HUES6 (cell line): ENCODE measurements around the gene NIFK.

ENCODE experiments used
- H3K27ac ChIP-seq: 2 replicates; pipeline ENCODE4 v1.7.0; 2013; ENCODE audit warnings: low read depth, mild to moderate bottlenecking, low read length, inconsistent platforms
- H3K27me3 ChIP-seq: 2 replicates; pipeline ENCODE4 v1.6.1; 2013; ENCODE audit warnings: low read length; ENCODE audit not compliant: control insufficient read depth, insufficient read depth
- H3K36me3 ChIP-seq: 2 replicates; pipeline ENCODE4 v1.6.1; 2013; ENCODE audit warnings: low read length; ENCODE audit not compliant: control insufficient read depth, insufficient read depth
- H3K4me1 ChIP-seq: 2 replicates; pipeline ENCODE4 v1.6.1; 2013; ENCODE audit warnings: low read length; ENCODE audit not compliant: control insufficient read depth, insufficient read depth
- H3K4me3 ChIP-seq: 2 replicates; pipeline ENCODE4 v1.5.1; 2013; ENCODE audit warnings: low read depth, low read length
- H3K9ac ChIP-seq: one replicate; pipeline ENCODE4 v1.6.1; 2013; ENCODE audit warnings: mild to moderate bottlenecking, low read length
- H3K9me3 ChIP-seq: 2 replicates; pipeline ENCODE4 v1.6.1; 2013; ENCODE audit warnings: low read depth, low read length; ENCODE audit not compliant: control insufficient read depth, insufficient read depth

Gene NIFK

GRCh38 chr2:121736462-121737336 lies at the start of gene NIFK:
Gene NIFK (minus strand): TSS chr2:121736875. CDS start chr2:121736850, 25 bp downstream.
- H3K4me1 ChIP-seq: no peaks in the 10 kb centered on the region
- H3K4me3 ChIP-seq: peak within 1 kb of the TSS; percentile 97
- H3K36me3 ChIP-seq: peaks cover 34% of the 10 kb centered on the region
- peak within 1 kb of the TSS; percentile 86 for H3K9ac ChIP-seq
- no peaks in the 10 kb centered on the region for H3K27me3 ChIP-seq
- peak within 1 kb of the TSS; percentile 92; the same call in 1 of the 2 replicates for H3K27ac ChIP-seq
- no peaks in the 10 kb centered on the region for H3K9me3 ChIP-seq

DNA sequence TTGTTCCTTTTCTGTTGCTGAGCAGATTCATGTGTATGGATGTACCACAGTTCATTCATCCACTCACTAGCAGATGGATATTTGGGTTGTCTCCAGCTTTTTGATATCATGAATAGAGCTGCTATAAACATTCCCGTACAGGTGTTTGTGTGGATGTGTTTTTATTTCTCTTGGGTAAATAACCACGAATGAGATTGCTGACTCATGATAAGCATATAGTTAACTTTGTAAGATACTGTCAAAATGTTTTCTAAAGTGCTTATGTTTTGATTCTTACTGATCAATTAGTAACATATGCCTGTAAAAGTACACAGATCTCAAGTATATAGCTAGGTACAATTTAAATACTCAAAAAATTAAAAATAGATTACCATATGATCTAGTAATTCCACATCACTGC lies 46.5 kb upstream of the NIFK start:
- Histone ChIP-seq H3K27ac (no peak overlapping the region), H3K4me3 (no peak overlapping the region), H3K9ac (no peak overlapping the region), H3K9me3 (peaks cover under 1% of the 10 kb centered on the region; the same call in 1 of the 2 replicates), H3K4me1 (peaks cover 4% of the 10 kb centered on the region; the same call in 1 of the 2 replicates), H3K27me3 (no peaks in the 10 kb centered on the region), H3K36me3 (no peaks in the 10 kb centered on the region)

DNA sequence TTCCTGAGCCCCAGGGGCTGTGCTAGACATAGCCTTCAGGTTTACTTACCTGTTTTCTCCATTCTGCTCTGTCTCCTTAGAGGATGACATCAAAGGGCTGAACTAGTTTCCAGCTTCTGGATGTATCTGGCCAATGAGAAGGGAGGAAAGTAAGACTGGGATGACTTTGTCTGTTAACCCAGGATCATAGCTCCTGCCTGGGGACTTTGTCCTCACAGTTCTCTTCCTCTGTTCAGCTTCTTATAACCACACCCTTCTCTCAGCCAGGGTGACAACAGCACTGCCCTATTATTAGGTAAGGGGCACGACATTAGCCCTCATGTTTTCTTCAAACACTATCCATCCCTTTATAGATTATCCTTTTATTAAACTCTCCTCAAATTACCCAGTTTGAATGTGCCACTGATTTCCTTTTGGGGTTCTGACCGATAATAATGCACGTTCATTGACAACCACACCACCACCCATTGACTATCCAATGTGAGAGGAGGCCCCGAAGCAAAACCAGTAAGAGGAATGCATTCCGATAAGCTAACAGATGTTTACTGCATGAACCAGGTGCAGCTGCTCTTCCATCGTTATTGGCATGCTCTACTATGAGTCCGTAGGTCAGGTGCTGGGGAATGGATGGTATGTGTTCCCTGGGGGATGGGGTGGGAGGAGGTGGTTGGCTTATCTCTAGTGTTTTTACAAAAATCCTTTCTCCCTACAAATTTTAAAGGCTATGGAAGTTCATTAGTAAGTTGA lies 42.2 kb upstream of the NIFK start:
- Histone ChIP-seq H3K9ac (no peak overlapping the region), H3K36me3 (no peaks in the 10 kb centered on the region), H3K4me1 (peaks cover 4% of the 10 kb centered on the region; the same call in 1 of the 2 replicates), H3K4me3 (no peak overlapping the region), H3K9me3 (no peaks in the 10 kb centered on the region), H3K27me3 (no peaks in the 10 kb centered on the region), H3K27ac (no peak overlapping the region)

- Histone ChIP-seq H3K27ac (no peak overlapping the region), H3K9ac (no peak overlapping the region), H3K27me3 (no peaks in the 10 kb centered on the region), H3K9me3 (no peaks in the 10 kb centered on the region), H3K4me1 (peaks cover 4% of the 10 kb centered on the region; the same call in 1 of the 2 replicates), H3K36me3 (no peaks in the 10 kb centered on the region), H3K4me3 (no peak overlapping the region)
Observed at GRCh38 chr2:121777699-121778058, 41.0 kb upstream of the NIFK start.

DNA sequence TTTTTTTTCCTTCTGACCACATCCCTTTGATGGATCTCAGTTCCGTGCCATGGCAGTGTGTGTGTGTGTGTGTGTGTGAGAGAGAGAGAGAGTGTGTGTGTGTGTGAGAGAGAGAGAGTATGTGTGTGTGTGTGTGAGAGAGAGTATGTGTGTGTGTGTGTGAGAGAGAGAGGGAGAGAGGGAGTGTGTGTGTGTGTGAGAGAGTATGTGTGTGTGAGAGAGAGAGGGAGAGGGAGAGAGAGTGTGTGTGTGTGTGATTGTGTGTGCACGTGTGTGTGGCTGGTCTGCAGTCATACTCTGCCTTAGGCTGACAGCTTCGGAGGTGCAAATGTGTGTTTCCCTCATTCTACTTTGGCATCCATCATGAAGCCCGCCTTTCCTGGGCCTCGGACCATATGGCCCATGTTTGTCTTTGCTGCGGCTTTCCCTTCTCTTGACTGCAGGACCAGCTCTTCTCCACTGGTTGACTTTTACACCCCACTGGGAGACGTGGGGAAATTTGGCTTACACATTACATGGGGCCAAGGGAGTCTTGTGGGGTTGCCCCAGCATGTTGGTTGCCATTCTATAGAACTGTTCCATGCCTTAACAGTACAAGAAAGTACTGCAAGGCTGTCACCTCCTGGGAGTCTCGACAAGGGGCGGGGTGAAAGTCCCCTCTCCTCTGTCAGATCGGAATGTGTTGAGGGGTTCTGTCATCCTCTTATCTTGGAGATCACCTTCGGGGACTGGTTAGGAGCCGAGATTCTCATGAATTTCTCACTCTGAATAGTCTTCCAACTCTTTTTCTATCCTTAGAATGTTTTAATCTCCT lies 40.4 kb upstream of the NIFK start:
- H3K4me3 ChIP-seq: no peak overlapping the region
- peaks cover 4% of the 10 kb centered on the region; the same call in 1 of the 2 replicates for H3K4me1 ChIP-seq

GRCh38 chr2:121776361-121776760 lies 39.7 kb upstream of the NIFK start:
- H3K27me3 ChIP-seq: no peaks in the 10 kb centered on the region
- peaks cover 4% of the 10 kb centered on the region; the same call in 1 of the 2 replicates for H3K4me1 ChIP-seq
- no peak overlapping the region for H3K27ac ChIP-seq
- no peaks in the 10 kb centered on the region for H3K36me3 ChIP-seq
- H3K9me3 ChIP-seq: no peaks in the 10 kb centered on the region
- no peak overlapping the region for H3K4me3 ChIP-seq
- H3K9ac ChIP-seq: no peak overlapping the region

More for the DNA sequence above, 40.4 kb upstream of the NIFK start:
- no peaks in the 10 kb centered on the region for H3K36me3 ChIP-seq
- H3K9me3 ChIP-seq: no peaks in the 10 kb centered on the region
- no peaks in the 10 kb centered on the region for H3K27me3 ChIP-seq
- no peak overlapping the region for H3K27ac ChIP-seq
- no peak overlapping the region for H3K9ac ChIP-seq

DNA sequence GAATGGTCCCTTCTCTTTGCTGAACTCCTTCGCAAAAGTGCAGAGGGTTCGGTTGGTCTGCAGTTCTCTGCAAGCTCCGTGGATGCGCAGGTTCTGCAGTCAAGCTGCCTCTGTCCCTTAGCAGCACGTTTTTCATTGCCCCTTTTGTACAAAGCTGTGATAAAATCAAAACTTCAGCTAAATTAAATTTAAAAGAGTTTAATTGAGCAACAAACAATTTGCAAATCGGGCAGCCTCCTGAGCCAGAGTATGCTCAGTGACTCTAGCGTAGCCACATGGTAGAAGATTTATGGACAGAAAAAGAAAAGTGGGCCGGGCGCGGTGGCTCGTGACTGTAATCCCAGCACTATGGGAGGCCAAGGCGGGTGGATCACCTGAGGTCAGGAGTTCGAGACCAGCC lies 37.6 kb upstream of the NIFK start:
- Histone ChIP-seq H3K36me3 (peaks cover 8% of the 10 kb centered on the region; the same call in 1 of the 2 replicates), H3K27ac (no peak overlapping the region), H3K4me3 (no peak overlapping the region), H3K4me1 (peaks cover 4% of the 10 kb centered on the region; the same call in 1 of the 2 replicates), H3K27me3 (no peaks in the 10 kb centered on the region), H3K9me3 (no peaks in the 10 kb centered on the region), H3K9ac (no peak overlapping the region)

DNA sequence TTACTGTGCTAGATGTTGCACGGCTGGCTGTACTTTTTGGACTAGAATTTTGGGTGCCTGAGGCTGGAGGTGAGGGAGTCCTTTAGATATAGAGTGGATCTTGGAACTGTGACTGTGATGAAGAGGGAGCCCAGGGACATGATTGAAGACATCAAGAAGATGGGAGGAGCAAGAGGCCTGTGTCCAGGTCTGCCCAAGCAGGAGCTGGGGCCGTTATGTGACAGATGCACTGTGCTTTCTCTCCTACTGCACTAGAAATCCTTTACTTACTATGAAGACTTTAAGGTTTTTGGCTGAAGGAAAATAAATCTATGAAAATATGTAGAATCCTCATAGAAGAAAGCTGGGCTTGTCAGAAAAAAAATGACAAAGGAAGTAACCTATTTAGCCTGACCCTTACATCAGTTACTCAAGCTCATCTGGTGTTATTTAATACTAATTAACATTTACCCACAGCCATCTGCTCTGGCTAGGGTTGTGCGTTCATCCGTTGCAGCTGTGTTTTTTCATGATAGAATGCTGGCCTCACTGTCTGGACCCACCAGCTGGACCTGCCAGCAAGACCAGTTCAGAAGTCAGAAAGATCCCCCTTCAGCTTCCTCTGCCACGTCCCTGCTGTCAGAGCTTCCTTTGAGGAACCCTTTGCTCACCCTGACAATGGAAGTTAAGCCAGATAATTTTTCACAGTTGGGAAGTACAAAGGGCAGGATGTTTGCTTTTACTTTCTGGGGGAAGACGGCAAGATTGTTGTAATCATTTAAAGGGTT lies 35.5 kb upstream of the NIFK start:
- Histone ChIP-seq H3K36me3 (peaks cover 27% of the 10 kb centered on the region), H3K27me3 (no peaks in the 10 kb centered on the region), H3K9ac (no peak overlapping the region), H3K27ac (no peak overlapping the region), H3K4me1 (no peaks in the 10 kb centered on the region), H3K4me3 (no peak overlapping the region), H3K9me3 (no peaks in the 10 kb centered on the region)

DNA sequence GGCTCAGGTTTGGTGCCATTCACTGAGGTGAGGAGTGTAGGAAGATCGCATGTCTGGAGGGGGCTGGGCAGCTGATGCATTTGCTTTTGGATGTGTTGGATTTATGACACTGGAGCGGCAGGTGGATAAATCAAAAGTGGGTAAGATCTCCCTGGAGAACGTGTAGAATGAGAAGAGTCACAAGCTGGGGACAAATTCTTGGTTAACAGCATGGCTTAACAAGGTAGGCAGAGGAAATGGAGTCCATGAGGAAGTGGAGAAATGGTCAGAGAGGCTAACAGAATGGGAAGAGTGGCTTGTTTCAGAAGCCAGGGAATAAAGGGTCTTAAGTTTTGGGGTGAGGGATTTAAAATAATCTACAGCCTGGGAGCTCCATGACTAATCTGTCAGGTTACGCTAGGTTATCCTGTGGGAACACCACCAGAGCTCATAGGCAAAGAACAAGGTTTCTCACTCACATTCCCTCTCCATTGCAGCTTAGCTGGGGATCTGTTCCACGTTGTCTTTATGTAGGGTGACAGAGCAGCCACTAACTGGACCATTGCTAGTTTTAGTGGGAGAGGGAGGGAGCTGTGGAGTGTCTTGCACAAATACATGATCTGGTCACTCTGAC lies 31.6 kb upstream of the NIFK start:
- Histone ChIP-seq H3K4me1 (no peaks in the 10 kb centered on the region), H3K36me3 (peaks cover 66% of the 10 kb centered on the region), H3K9ac (no peak overlapping the region), H3K4me3 (no peak overlapping the region), H3K9me3 (no peaks in the 10 kb centered on the region), H3K27ac (no peak overlapping the region), H3K27me3 (no peaks in the 10 kb centered on the region)

DNA sequence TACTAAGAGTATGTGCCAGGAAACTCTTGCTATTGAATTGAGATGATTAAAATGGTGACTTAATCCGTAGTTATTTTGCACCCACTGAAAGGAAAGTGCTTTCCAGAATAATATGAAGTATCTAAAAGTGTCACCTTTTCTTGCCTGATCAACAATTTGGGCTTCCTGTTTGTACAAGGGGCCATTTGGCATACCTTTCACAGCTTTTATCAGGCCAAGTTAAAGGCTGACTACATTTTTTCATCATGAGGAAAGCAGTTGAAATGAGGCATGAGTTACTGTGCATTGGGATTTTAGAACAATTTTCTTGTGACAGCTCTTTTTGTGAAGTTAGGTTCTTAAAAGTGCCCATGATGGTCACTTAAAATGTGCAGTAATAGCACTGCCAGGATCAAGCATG lies 29.9 kb upstream of the NIFK start:
- no peak overlapping the region for H3K4me3 ChIP-seq
- no peaks in the 10 kb centered on the region for H3K27me3 ChIP-seq
- H3K9ac ChIP-seq: no peak overlapping the region
- no peak overlapping the region for H3K27ac ChIP-seq
- no peaks in the 10 kb centered on the region for H3K9me3 ChIP-seq
- H3K4me1 ChIP-seq: no peaks in the 10 kb centered on the region
- peaks cover 77% of the 10 kb centered on the region for H3K36me3 ChIP-seq
